ENCODE data around the gene INHBA.

DNA sequence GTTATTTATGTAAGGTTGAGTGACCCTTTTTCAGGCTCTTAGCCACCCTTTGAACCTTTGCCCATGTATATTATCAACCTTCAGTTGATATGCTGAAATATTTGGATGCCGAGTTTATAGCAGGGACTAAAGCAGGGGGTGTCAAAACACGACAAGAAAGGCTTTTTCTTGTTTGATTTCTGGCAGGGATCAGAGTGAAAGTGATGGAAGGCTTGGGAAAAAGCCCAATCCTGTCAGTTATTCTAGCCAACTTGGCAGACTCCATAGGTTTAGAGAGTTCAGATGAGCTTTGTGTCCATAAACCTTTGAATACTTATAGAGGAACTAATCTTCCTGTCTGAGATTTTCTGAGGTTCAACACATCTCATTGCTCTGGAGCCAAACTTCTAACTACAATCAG, 47.5 kb downstream of the INHBA start:
- TF ChIP-seq FOXP1 (CRISPR knock-in tag; IDR thresholded peaks at IDR 0.05; ENCODE audit: borderline replicate concordance): no peak
- TF ChIP-seq, protein P1, sequence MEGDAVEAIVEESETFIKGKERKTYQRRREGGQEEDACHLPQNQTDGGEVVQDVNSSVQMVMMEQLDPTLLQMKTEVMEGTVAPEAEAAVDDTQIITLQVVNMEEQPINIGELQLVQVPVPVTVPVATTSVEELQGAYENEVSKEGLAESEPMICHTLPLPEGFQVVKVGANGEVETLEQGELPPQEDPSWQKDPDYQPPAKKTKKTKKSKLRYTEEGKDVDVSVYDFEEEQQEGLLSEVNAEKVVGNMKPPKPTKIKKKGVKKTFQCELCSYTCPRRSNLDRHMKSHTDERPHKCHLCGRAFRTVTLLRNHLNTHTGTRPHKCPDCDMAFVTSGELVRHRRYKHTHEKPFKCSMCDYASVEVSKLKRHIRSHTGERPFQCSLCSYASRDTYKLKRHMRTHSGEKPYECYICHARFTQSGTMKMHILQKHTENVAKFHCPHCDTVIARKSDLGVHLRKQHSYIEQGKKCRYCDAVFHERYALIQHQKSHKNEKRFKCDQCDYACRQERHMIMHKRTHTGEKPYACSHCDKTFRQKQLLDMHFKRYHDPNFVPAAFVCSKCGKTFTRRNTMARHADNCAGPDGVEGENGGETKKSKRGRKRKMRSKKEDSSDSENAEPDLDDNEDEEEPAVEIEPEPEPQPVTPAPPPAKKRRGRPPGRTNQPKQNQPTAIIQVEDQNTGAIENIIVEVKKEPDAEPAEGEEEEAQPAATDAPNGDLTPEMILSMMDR (IDR thresholded peaks at IDR 0.05): no peak
- no peak for TF ChIP-seq TP53 (CRISPR knock-in tag; IDR thresholded peaks at IDR 0.05)
- TF ChIP-seq, protein P2, sequence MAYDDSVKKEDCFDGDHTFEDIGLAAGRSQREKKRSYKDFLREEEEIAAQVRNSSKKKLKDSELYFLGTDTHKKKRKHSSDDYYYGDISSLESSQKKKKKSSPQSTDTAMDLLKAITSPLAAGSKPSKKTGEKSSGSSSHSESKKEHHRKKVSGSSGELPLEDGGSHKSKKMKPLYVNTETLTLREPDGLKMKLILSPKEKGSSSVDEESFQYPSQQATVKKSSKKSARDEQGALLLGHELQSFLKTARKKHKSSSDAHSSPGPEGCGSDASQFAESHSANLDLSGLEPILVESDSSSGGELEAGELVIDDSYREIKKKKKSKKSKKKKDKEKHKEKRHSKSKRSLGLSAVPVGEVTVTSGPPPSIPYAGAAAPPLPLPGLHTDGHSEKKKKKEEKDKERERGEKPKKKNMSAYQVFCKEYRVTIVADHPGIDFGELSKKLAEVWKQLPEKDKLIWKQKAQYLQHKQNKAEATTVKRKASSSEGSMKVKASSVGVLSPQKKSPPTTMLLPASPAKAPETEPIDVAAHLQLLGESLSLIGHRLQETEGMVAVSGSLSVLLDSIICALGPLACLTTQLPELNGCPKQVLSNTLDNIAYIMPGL (CRISPR knock-in tag; IDR thresholded peaks at IDR 0.05): no peak
- no peak for TF ChIP-seq ETV6 (CRISPR knock-in tag; IDR thresholded peaks at IDR 0.05)
- no peak for TF ChIP-seq MYBL2 (CRISPR knock-in tag; IDR thresholded peaks at IDR 0.05)

Data from WTC11 (cell line).